ENCODE data around the gene FXR2.

GRCh38 chr17:7583253-7584109, 31.2 kb downstream of the FXR2 start, which contains the start of gene MPDU1:
- no peak for TF ChIP-seq CTCF (IDR thresholded peaks at IDR 0.05; ENCODE audit: low read length)
- TF ChIP-seq EZH2 (IDR thresholded peaks at IDR 0.05; ENCODE audit: borderline replicate concordance, low read length) = no peak
